Dendritic cell treated with granulocyte-macrophage colony-stimulating factor and Interleukin-4, amounts not matched to agents 40 ng/mL and 50 ng/mL, for 4 days (primary cell): ENCODE data around the gene IL13RA2.

Experiments used
- H3K27ac Mint-ChIP-seq: one replicate; pipeline ENCODE4 v1.8.0; 2022; ENCODE audit warnings: mild to moderate bottlenecking, mixed read lengths
- H3K27me3 Mint-ChIP-seq: one replicate; pipeline ENCODE4 v1.8.0; 2022; ENCODE audit warnings: mild to moderate bottlenecking, mixed read lengths
- H3K36me3 Mint-ChIP-seq: one replicate; pipeline ENCODE4 v1.8.0; 2022; ENCODE audit warnings: low read depth, mixed read lengths
- H3K4me1 Mint-ChIP-seq: one replicate; pipeline ENCODE4 v1.8.0; 2022; ENCODE audit warnings: low read depth, mixed read lengths
- H3K4me3 Mint-ChIP-seq: one replicate; pipeline ENCODE4 v1.8.0; 2022; ENCODE audit warnings: mild to moderate bottlenecking, moderate library complexity, mixed read lengths
- H3K9me3 Mint-ChIP-seq: one replicate; pipeline ENCODE4 v1.8.0; 2022; ENCODE audit warnings: mixed read lengths
- intact Hi-C: fragments of 100-400 bp; cut with micrococcal nuclease; formaldehyde crosslinking; loops from one replicate; pipeline ENCODE4 v1.15.0; 2022

The IL13RA2 gene

GRCh38 chrX:115023811-115024210, 6.4 kb upstream of the IL13RA2 start:
- H3K27ac Mint-ChIP-seq, result no peak overlapping the region
- no peaks in the 10 kb centered on the region for H3K4me1 Mint-ChIP-seq
- H3K27me3 Mint-ChIP-seq, result no peaks in the 10 kb centered on the region
- no peaks in the 10 kb centered on the region for H3K36me3 Mint-ChIP-seq
- no peaks in the 10 kb centered on the region for H3K9me3 Mint-ChIP-seq
- intact Hi-C loops, result no loop called here
- H3K4me3 Mint-ChIP-seq, result no peak overlapping the region

- H3K9me3 Mint-ChIP-seq, result no peaks in the 10 kb centered on the region
- no peak overlapping the region for H3K27ac Mint-ChIP-seq
- H3K27me3 Mint-ChIP-seq, result no peaks in the 10 kb centered on the region
- no peaks in the 10 kb centered on the region for H3K4me1 Mint-ChIP-seq
- no peak overlapping the region for H3K4me3 Mint-ChIP-seq
- no peaks in the 10 kb centered on the region for H3K36me3 Mint-ChIP-seq
- intact Hi-C loops, result no loop called here
Observed at GRCh38 chrX:115023139-115023538, 5.7 kb upstream of the IL13RA2 start.

- Mint-ChIP-seq H3K9me3 (no peaks in the 10 kb centered on the region), H3K27ac (no peak overlapping the region), H3K27me3 (no peaks in the 10 kb centered on the region), H3K36me3 (no peaks in the 10 kb centered on the region), H3K4me3 (no peak overlapping the region), H3K4me1 (no peaks in the 10 kb centered on the region)
- intact Hi-C loops, result no loop called here
Observed at GRCh38 chrX:115021121-115021520, 3.7 kb upstream of the IL13RA2 start.

DNA sequence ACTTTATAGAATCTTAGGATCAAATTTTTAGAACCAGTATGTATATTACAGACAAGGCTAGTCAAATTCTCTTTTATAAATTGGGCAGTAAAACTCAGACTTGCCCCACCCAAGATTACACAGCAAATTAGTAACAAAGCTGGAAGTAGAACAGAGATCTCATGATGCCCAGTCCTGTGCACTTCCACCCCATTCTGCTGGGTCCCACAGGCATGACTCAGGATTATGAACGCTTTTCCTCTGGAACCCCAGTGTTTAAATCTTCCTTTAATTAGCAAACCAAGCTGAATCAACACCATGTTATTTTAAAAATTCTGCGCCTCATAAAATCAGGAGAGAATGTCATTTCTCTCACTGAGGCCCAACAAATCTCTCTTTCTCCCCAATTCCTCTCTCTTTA, 1.5 kb upstream of the IL13RA2 start:
- intact Hi-C loops, result no loop called here

GRCh38 chrX:115018040-115018647, 728 bp upstream of the IL13RA2 start:
- Mint-ChIP-seq H3K36me3 (no peaks in the 10 kb centered on the region), H3K4me3 (no peak overlapping the region), H3K27me3 (no peaks in the 10 kb centered on the region), H3K27ac (no peak overlapping the region), H3K9me3 (no peaks in the 10 kb centered on the region), H3K4me1 (no peaks in the 10 kb centered on the region)
- intact Hi-C loops, result no loop called here

More for the DNA sequence above, 1.5 kb upstream of the IL13RA2 start:
- no peaks in the 10 kb centered on the region for H3K9me3 Mint-ChIP-seq
- H3K4me1 Mint-ChIP-seq, result no peaks in the 10 kb centered on the region
- no peak overlapping the region for H3K4me3 Mint-ChIP-seq
- H3K27ac Mint-ChIP-seq, result no peak overlapping the region
- no peaks in the 10 kb centered on the region for H3K36me3 Mint-ChIP-seq
- H3K27me3 Mint-ChIP-seq, result no peaks in the 10 kb centered on the region

GRCh38 chrX:115013705-115014104, 3.7 kb downstream of the IL13RA2 start:
- H3K9me3 Mint-ChIP-seq, result no peaks in the 10 kb centered on the region
- intact Hi-C loops, result no loop called here
- no peaks in the 10 kb centered on the region for H3K36me3 Mint-ChIP-seq

DNA sequence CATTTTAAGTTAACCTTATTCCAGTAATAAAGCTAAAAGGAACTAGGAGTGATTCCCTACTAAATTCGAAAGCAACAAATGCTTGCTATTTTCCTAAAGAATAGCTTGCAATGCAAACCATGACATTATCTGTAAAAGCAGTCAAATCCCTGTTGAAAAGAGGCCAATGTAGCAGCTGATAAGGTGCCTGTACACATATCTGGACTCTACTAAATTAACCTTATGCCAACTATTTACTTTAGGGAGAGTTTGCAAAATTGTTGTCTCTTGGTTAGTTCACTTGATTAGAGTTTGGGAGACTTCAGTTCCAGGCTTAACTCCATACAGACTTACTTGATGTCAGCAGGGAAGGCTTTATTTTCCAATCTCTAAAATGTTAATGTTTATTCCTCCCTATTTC, 6.0 kb downstream of the IL13RA2 start:
- Mint-ChIP-seq H3K36me3 (no peaks in the 10 kb centered on the region), H3K4me3 (no peak overlapping the region), H3K27ac (no peak overlapping the region), H3K9me3 (no peaks in the 10 kb centered on the region), H3K4me1 (no peaks in the 10 kb centered on the region), H3K27me3 (no peaks in the 10 kb centered on the region)
- intact Hi-C loops, result no loop called here

More at GRCh38 chrX:115013705-115014104, 3.7 kb downstream of the IL13RA2 start:
- H3K4me1 Mint-ChIP-seq, result no peaks in the 10 kb centered on the region
- no peak overlapping the region for H3K4me3 Mint-ChIP-seq
- no peak overlapping the region for H3K27ac Mint-ChIP-seq
- H3K27me3 Mint-ChIP-seq, result no peaks in the 10 kb centered on the region

- Mint-ChIP-seq H3K9me3 (no peaks in the 10 kb centered on the region), H3K36me3 (no peaks in the 10 kb centered on the region), H3K27me3 (no peaks in the 10 kb centered on the region), H3K4me3 (no peak overlapping the region), H3K4me1 (no peaks in the 10 kb centered on the region), H3K27ac (no peak overlapping the region)
- intact Hi-C loops, result no loop called here
Observed at GRCh38 chrX:114999906-115000305, 17.5 kb downstream of the IL13RA2 start.

DNA sequence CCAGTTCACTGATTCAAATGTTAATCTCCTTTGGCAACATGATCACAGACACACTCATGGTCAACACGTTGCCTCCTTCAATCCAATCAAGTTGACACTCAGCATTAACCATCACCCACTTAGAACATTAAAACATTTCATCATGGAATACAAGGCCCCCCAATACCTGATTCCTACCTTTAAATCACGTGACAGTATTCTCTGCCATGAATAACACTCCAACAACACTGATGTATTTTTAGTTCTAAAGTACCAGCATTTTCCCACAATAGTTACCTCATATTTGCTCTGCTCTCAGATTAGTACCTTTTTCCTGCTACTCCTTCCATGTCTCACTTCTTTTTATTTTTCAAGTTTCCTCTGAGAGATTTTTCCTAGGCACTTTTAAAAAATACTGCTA, 19.6 kb downstream of the IL13RA2 start:
- no peak overlapping the region for H3K27ac Mint-ChIP-seq
- intact Hi-C loops, result no loop called here

GRCh38 chrX:114985967-114986592, 31.3 kb downstream of the IL13RA2 start:
- intact Hi-C loops, result no loop called here
- Mint-ChIP-seq H3K4me1 (no peaks in the 10 kb centered on the region), H3K27me3 (no peaks in the 10 kb centered on the region), H3K27ac (no peak overlapping the region), H3K4me3 (no peak overlapping the region), H3K9me3 (no peaks in the 10 kb centered on the region), H3K36me3 (no peaks in the 10 kb centered on the region)

More for the DNA sequence above, 19.6 kb downstream of the IL13RA2 start:
- H3K9me3 Mint-ChIP-seq, result no peaks in the 10 kb centered on the region
- no peaks in the 10 kb centered on the region for H3K27me3 Mint-ChIP-seq
- no peaks in the 10 kb centered on the region for H3K4me1 Mint-ChIP-seq
- H3K4me3 Mint-ChIP-seq, result no peak overlapping the region
- no peaks in the 10 kb centered on the region for H3K36me3 Mint-ChIP-seq

- H3K9me3 Mint-ChIP-seq, result no peaks in the 10 kb centered on the region
- H3K27me3 Mint-ChIP-seq, result no peaks in the 10 kb centered on the region
- intact Hi-C loops, result no loop called here
- no peak overlapping the region for H3K4me3 Mint-ChIP-seq
- no peak overlapping the region for H3K27ac Mint-ChIP-seq
- no peaks in the 10 kb centered on the region for H3K36me3 Mint-ChIP-seq
- H3K4me1 Mint-ChIP-seq, result no peaks in the 10 kb centered on the region
Observed at GRCh38 chrX:114976292-114976691, 41.1 kb downstream of the IL13RA2 start.

DNA sequence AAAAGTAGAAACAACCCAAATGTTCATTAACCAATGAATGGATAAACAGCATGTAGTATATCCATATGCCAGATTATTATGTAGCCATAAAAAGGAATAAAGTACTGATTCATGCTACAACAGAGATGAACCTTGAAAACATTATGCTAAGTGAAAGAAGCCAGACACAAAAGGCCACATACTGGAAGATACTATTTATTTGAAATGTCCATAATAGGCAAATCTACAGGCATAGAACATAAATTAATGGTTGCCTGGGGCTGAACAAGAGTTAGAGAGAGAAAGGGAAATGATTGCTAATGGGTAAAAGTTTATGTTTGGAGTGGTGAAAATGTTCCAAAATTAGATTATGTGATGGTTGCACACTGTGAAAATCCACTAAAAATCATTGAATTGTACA, 44.4 kb downstream of the IL13RA2 start:
- no peaks in the 10 kb centered on the region for H3K27me3 Mint-ChIP-seq
- H3K27ac Mint-ChIP-seq, result no peak overlapping the region
- no peak overlapping the region for H3K4me3 Mint-ChIP-seq
- H3K36me3 Mint-ChIP-seq, result no peaks in the 10 kb centered on the region
- H3K9me3 Mint-ChIP-seq, result no peaks in the 10 kb centered on the region
- intact Hi-C loops, result no loop called here
- no peaks in the 10 kb centered on the region for H3K4me1 Mint-ChIP-seq

DNA sequence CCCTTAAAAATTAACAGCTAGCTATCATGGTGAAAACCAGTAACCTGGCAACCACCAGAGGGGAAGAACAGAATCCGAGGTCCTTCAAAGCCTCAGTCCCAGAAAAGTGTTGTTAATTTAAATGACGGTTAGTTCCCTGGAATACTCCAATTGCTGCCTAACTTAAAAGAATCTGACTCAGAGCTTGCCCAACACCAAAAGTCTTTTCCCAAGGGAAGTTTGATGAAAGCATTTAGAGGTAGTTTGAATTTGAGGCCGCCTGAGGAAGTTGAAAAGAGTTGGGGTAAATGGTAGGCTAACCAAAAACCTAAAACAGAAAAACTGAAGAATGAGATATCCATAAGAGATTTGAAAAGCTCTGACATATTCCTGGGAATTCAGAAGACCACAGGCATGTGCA, 46.6 kb downstream of the IL13RA2 start:
- Mint-ChIP-seq H3K36me3 (no peaks in the 10 kb centered on the region), H3K27ac (no peak overlapping the region), H3K9me3 (no peaks in the 10 kb centered on the region), H3K4me3 (no peak overlapping the region), H3K4me1 (no peaks in the 10 kb centered on the region), H3K27me3 (no peaks in the 10 kb centered on the region)
- intact Hi-C loops, result no loop called here

- Mint-ChIP-seq H3K36me3 (no peaks in the 10 kb centered on the region), H3K27me3 (no peaks in the 10 kb centered on the region)
Observed at GRCh38 chrX:114964374-114964773, 53.0 kb downstream of the IL13RA2 start.

GRCh38 chrX:114962209-114962608, 55.2 kb downstream of the IL13RA2 start:
- H3K36me3 Mint-ChIP-seq, result no peaks in the 10 kb centered on the region
- no peaks in the 10 kb centered on the region for H3K9me3 Mint-ChIP-seq
- H3K27ac Mint-ChIP-seq, result no peak overlapping the region
- no peaks in the 10 kb centered on the region for H3K27me3 Mint-ChIP-seq
- intact Hi-C loops, result no loop called here
- no peaks in the 10 kb centered on the region for H3K4me1 Mint-ChIP-seq
- no peak overlapping the region for H3K4me3 Mint-ChIP-seq

More at GRCh38 chrX:114964374-114964773, 53.0 kb downstream of the IL13RA2 start:
- no peaks in the 10 kb centered on the region for H3K9me3 Mint-ChIP-seq
- H3K4me1 Mint-ChIP-seq, result no peaks in the 10 kb centered on the region
- H3K27ac Mint-ChIP-seq, result no peak overlapping the region
- intact Hi-C loops, result no loop called here
- H3K4me3 Mint-ChIP-seq, result no peak overlapping the region
